GM21447 (cell line): ENCODE data around the gene UBTD2.
A peak's percentile ranks its signal among the peaks of the same experiment; 100 is the strongest.
"Not testable (repeated sequence)": the region's sequence is repeated elsewhere in the genome, so short reads cannot be mapped to it uniquely, and the experiment has no call there.

Experiments used
- ATAC-seq: cut with Tn5 transposase; IDR thresholded peaks from one replicate; pipeline ENCODE4 v1.9.1; 2021; ENCODE audit not compliant: unreplicated experiment

The UBTD2 gene

GRCh38 chr5:172199446-172199845, 84.1 kb downstream of the UBTD2 start:
- ATAC-seq: no peak

GRCh38 chr5:172197775-172198174, 85.8 kb downstream of the UBTD2 start:
- ATAC-seq: not testable (repeated sequence)

- no peak for ATAC-seq
These were observed 88.4 kb downstream of the UBTD2 start for GRCh38 chr5:172194985-172195774.

DNA sequence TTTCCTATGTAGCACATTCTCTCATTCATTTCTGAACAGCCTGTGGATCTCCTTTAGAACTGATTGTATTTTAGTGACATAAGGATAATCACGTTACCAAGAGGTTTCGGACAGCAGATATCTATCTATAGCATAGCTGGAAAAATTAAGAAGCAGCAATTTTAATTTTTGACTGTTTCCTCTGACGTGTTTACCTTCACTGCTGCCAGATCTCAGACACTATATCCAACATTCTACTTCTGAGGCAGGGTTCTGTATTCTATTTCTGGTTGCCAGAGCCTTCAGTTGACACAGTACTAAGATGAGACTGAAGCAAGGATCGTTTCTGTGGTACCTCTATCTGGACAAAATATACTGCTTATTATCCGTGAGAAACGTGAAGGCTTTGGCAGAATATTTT, 89.7 kb downstream of the UBTD2 start, which contains the start of gene EFCAB9:
EFCAB9 (plus strand) TSS at position 301 of the 400 bp plus-strand sequence; CDS start at position 302, 1 bp downstream.
- no peak for ATAC-seq

GRCh38 chr5:172189693-172190296, 93.8 kb downstream of the UBTD2 start:
- ATAC-seq: no peak

DNA sequence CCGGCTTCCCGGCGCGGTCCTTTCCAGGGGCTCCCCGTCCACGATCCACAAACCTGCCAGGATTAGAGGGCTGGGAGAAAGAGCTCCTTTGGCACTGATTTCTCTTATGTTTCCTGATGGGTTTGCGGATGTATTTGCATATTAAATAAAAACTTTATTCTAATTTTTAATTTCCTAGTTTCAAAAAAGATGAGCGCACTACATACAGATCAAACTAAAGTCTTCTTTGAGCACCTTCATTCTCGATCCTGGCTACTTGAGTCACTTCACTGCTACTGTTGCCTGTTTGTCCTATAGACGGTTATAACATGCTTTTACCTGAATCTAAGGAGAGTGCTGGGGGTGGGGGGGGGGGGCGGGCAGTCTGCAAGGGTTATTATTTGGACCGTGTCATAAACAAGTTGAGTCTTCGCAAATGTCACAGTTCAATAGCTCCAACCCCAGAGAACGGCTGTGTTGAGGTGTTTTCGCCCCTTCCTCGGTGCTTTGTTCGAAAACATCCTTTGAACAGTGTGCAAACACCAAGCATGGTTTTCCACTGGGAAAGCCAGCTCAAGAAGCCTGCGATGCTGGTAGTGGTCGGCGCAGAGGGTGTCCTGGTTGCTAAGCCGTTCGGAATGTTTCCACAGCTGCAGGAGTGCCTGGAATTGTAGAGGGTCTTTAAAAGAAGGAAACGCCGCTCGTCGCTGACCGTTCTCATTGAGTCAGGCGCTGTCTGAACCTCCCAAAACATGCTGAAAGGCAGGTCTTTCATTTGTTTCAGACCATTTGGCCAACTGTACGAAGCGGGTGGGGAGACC, 94.5 kb downstream of the UBTD2 start:
- ATAC-seq: no peak

DNA sequence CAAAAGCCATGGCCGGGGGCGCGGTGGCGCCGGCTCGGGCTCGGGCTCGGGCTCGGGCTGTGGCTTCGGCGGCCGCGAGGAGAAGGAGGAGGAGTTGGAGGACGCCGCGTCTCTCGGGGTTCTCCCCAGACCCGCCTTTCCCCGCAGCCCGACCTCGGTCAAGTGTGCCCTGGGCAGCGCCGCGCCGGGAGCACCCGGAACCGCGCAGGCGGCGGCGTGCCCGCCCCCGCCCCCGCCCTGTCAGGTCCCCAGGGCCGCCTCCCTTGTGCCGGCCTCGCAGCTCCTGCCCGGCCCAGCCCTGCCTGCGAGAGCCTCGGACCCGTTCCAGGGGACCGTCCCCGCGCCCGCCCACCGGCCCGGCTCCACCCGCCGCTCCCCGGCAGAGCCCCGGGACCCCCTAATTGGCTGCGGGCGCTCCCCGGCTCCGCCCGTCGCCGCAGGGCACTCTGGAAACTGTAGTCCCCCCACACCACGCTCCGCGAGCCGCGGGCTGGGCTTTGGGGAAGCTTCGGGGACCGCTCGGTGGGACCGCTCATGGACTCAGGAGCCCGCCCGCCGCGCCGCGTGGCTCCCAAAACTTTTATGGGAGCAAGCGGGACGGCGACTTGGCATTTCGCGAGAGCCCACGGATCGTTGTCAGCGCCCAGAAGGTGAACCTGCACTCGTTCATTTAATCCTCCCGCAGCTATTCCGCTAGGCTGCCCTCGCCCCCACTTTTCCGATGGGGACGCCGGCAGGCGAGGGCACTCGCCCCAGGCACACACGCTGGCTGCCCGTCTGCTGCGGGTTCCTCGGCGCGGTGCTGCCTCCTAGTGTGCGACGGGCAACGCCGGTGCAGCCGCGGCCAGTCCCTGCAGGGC, 95.3 kb downstream of the UBTD2 start, which contains the start of gene STK10:
STK10 (minus strand) TSS at position 192 of the 860 bp plus-strand sequence; CDS start at position 10, 182 bp downstream.
- peak; percentile 62 for ATAC-seq

DNA sequence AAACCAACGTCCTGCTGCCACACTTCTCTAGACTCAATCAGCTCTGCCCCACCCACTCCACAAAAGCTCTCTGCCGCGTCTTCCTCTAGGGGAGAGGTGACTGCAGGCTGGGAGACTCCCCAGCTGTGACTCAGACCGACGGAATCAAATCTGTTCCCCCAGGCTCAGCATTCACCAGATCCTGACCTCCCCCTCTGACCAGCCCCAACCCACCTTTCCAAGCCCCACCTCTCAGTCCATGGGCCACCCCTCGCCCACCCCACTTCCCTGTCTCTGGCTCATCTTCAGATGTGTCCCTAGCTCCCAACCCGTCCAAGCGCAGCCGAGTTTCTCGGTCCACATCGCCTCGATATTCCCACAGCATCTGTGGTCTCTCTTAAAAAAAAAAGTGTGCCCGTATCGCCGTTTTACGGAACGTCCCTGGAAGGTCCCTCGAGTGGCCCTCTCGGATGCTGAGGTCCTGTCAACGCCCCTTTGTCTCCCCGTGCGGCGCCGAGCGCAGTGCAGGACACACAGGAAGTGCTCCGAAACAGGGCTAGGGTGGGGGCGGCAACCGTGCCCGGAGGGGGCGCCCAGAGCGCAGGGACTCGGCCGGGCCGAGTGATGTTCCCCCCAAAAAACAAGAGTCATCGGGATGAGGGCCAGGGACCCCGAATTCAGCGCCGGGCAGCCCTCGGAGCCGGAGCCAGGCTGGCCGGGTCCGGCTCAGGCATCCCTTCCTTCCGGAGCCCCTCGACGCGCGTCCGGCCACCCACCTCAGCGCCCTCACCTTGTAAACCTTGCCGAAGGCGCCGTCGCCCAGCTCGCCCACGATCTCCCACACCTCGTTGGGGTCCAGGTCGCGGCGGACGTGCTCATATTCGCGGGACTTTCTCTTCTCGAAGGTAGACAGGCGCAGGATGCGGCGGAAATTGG, 96.2 kb downstream of the UBTD2 start:
- ATAC-seq: peak; percentile 34

DNA sequence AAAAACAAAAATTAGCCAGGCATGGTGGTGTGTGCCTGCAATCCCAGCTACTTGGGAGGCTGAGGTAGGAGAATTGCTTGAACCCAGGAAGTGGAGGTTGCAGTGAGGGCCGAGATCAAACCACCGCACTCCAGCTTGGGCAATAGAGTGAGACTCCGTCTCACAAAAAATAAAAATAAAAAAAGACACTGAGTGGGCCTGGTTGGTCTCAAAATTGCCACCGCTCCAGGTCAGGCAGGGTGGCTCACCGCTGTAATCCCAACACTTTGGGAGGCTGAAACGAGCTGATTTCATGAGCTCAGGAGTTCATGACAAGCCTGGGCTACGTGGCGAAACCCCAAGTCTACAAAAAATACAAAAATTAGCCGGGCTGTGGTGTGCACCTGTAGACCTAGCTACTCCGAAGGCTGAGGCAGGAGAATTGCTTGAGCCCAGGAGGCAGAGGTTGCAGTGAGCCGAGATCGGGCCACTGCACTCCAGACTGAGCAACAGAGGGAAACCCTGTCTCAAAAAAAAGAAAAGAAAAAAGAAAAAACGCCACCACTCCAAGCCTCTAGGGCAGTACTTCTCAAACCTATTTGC, 97.4 kb downstream of the UBTD2 start:
- ATAC-seq: no peak

DNA sequence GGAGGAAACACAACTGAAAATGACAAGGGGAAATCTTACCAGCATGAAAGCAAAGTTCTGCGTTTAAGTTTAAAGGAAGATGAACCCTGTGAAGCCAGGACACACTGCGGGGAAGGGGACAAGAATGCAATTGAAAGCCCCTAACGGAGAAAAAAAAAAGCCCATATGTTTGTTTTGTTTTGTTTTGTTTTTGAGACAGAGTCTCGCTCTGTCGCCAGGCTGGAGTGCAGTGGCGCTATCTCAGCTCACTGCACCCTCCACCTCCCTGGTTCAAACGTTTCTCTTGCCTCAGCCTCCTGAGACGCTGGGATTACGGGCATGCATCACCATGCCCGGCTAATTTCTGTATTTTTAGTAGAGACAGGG, 98.5 kb downstream of the UBTD2 start:
- no peak for ATAC-seq

- no peak for ATAC-seq
These were observed 99.7 kb downstream of the UBTD2 start for GRCh38 chr5:172183881-172184280.

DNA sequence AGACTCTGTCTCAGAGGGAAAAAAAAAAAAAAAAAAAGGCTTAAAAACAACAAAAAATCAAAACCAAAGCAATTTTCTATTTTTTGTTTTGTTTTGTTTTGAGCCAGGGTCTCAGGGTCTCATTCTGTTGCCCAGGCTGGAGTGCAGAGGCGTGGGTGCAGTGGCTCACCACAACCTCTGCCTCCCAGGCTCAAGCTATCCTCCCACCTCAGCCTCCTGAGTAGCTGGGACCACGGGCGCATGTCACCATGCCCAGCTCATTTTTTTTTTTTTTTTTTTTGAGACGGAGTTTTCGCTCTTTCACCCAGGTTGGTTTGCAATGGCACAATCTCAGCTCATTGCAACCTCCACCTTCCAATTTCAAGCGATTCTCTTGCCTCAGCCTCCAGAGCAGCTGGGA, 101.3 kb downstream of the UBTD2 start:
- no peak for ATAC-seq

- no peak for ATAC-seq
These were observed 102.6 kb downstream of the UBTD2 start for GRCh38 chr5:172180936-172181335.

GRCh38 chr5:172178991-172179989, 104.3 kb downstream of the UBTD2 start:
- ATAC-seq: peak; percentile 39

- ATAC-seq: no peak
These were observed 105.1 kb downstream of the UBTD2 start for GRCh38 chr5:172178301-172178987.

DNA sequence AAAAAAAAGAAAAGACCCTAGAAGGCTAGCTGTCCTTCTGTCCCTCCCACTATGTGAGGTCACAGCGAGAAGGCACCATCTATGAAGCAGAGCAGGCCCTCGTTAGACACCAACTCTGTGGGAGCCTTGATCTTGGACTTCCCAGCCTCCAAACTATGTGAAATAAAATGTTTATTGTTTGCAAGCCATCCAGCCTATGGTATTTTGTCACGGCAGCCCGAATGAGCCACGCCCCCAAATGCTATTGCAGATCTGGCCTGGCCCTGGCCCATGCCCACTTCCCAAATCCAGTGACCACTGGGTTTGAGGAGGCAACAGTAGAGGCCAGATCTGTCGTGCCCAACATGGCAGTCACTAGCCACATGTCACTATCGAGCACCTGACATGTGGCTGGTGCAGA, 106.4 kb downstream of the UBTD2 start:
- no peak for ATAC-seq

GRCh38 chr5:172175263-172175719, 108.3 kb downstream of the UBTD2 start:
- peak; percentile 44 for ATAC-seq
